NCI-H1092 treated with DMSO at 0.1 percent for 48 hours (cell line): ENCODE results near the gene GSTM4.
"Not testable (repeated sequence)": the region's sequence is repeated elsewhere in the genome, so short reads cannot be mapped to it uniquely, and the experiment has no call there.

ENCODE experiments used
- DNase-seq: peaks from one replicate; lab custom pipeline; 2025; lab: John Stamatoyannopoulos, UW

GSTM4 gene

DNA sequence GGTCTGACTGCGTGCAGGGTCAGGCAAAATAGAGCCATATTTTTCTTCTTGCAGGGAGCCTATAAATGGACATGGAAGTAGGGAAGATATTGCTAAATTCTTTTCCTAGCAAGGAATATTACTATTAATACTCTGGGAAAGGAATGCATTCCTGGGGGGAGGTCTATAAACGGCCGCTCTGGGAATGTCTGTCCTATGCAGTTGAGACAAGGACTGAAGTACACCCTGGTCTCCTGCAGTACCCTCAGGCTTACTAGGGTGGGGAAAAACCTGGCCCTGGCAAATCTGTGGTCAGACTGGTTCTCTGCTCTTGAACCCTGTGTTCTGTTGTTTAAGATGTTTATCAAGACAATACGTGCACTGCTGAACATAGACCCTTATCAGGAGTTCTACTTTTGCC, 53.0 kb downstream of the GSTM4 start:
- DNase-seq, result not testable (repeated sequence)

DNA sequence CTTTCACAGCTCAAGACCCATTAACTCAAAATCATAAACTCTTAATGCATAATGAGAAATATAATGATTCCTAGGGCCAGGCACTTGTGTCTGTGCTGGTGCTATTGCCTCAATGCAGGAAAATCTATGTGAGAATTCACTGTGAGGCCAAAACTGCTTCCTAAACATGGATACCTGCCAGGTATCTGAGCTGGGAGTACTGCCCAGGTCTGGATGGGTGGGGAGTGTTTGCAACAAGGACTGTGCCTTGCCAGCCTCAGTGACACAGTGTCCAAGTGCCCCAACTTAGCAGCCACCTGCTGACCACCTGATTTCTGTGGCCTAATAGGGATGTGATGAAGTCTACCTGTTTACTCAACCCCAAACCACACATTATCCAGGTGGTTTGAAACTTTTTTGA, 53.9 kb downstream of the GSTM4 start:
- not testable (repeated sequence) for DNase-seq
